Measurements from ENCODE around the gene SLC36A4. TPM values are rescaled to one million over a fixed set of nuclear protein-coding genes. Genes with fewer than 3 reads are reported as not detected.

SLC36A4 gene
- polyA plus RNA-seq, 4 donors: 0.45 to 4.9 (median 2.4) TPM

DNA sequence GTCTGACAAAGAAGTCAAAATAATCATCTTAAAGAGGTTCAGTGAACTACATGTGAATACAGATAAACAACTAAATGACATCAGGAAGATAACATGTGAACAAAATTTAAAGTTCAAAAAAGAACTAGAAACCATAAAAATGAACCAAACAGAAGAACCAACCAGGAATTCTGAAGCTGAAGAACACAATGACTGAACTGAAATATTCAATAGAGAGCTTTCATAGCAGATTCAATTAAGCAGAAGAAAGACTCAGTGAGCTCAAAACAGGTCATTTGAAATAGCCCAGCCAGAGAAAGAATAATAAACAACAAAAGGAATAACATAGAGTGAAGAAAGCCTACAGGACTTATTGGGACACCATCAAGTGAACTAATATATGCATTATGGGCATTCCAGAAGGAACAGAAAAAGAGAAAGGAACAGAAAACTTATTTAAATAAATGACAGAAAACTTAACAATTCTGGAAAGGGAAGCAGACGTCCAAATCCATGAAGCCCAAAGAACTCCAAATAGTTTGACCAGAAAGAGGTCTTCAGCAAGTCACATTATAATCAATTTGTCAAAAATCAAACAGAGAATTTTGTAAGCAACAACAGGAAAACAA lies 11.0 kb upstream of the SLC36A4 start:
- Histone ChIP-seq H3K27ac (ENCODE audit: low read depth in 1 of 3, low read length in 2 of 3) (no peak overlapping the region), H3K36me3 (ENCODE audit: control insufficient read depth in 3 of 3, insufficient read depth in 2 of 3, low read depth in 1 of 3, low read length in 3 of 3) (no peaks in the 10 kb centered on the region), H3K27me3 (ENCODE audit: control insufficient read depth in 3 of 3, insufficient read depth in 3 of 3, low read length in 3 of 3) (peaks cover 0 to 5% (median 0%) of the 10 kb centered on the region in 3 donors), H3K4me3 (ENCODE audit: low read depth in 1 of 3, low read length in 3 of 3) (no peak overlapping the region), H3K4me1 (ENCODE audit: control insufficient read depth in 3 of 3, insufficient read depth in 2 of 3, low read depth in 1 of 3, low read length in 2 of 3) (no peaks in the 10 kb centered on the region), H3K9me3 (ENCODE audit: control insufficient read depth in 2 of 2, insufficient read depth in 1 of 2, low read depth in 1 of 2, low read length in 1 of 2) (peaks cover 0 to 11% of the 10 kb centered on the region in 2 donors)
- FAIRE-seq (no peak), DNase-seq (no peak)
- WGBS, 3 donors: 71 to 85% (median 73%) methylated on average over 1 of the region's 1 CpG

DNA sequence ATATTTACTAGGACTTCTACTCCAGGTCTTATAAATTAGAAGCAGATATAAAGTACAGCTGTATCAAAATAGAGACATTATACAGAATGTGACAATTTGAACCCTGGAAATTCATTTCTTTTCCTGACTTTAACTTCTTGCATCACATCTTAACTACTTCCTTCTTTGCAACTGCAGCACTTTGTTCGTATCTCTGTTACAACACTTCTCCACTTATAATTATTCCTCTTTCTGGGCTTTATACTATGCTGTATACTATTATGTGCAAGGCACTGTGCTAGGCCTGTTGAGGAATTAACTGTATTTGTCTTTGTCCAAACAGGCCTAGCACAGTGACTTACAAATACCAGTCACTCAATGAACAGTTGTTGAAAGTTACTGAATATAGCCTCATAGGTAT lies 1.8 kb upstream of the SLC36A4 start:
- DNase-seq (no peak), FAIRE-seq (no peak)
- H3K27me3 ChIP-seq (ENCODE audit: control insufficient read depth in 3 of 3, insufficient read depth in 3 of 3, low read length in 3 of 3): peaks cover 0 to 3% (median 0%) of the 10 kb centered on the region in 3 donors
- no peak overlapping the region for H3K27ac ChIP-seq (ENCODE audit: low read depth in 1 of 3, low read length in 2 of 3)
- no peak overlapping the region for H3K4me3 ChIP-seq (ENCODE audit: low read depth in 1 of 3, low read length in 3 of 3)
- WGBS, 3 donors: 83 to 92% (median 90%) methylated on average over 1 of the region's 1 CpG
- no peaks in the 10 kb centered on the region for H3K9me3 ChIP-seq (ENCODE audit: control insufficient read depth in 2 of 2, insufficient read depth in 1 of 2, low read depth in 1 of 2, low read length in 1 of 2)
- no peaks in the 10 kb centered on the region for H3K36me3 ChIP-seq (ENCODE audit: control insufficient read depth in 3 of 3, insufficient read depth in 2 of 3, low read depth in 1 of 3, low read length in 3 of 3)
- no peaks in the 10 kb centered on the region for H3K4me1 ChIP-seq (ENCODE audit: control insufficient read depth in 3 of 3, insufficient read depth in 2 of 3, low read depth in 1 of 3, low read length in 2 of 3)

DNA sequence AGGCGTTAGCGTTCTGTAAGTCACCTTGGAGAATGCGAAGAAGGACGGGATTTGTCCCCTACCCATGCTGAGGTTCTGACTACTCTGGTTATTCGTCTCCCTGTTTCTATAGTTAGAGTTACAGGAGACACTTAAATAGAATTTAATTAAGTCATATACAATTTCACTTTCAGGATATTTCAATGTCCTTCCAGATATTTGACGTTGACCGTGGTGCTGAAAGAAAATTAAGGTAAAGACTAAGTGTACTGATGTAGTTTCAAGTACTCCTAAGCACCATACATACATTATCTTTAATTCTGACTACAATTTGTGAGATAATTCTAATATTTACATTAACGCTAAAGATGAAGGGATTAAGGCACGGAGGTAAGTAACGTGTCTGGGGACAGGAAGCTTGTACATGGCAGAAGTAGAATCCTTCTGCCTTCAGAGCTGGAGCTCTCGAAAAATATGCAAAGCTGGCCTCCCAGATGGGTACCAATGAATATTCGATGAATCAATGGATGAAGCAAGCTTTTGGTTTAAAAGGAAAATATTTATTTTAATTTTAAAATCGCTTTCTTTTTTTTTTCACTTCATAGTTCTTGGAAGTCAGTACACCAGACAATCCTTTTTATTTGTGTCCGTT lies 539 bp upstream of the SLC36A4 start:
- Histone ChIP-seq H3K36me3 (ENCODE audit: control insufficient read depth in 3 of 3, insufficient read depth in 2 of 3, low read depth in 1 of 3, low read length in 3 of 3) (no peaks in the 10 kb centered on the region), H3K4me1 (ENCODE audit: control insufficient read depth in 3 of 3, insufficient read depth in 2 of 3, low read depth in 1 of 3, low read length in 2 of 3) (no peaks in the 10 kb centered on the region), H3K9me3 (ENCODE audit: control insufficient read depth in 2 of 2, insufficient read depth in 1 of 2, low read depth in 1 of 2, low read length in 1 of 2) (no peaks in the 10 kb centered on the region), H3K27me3 (ENCODE audit: control insufficient read depth in 3 of 3, insufficient read depth in 3 of 3, low read length in 3 of 3) (peaks cover 0 to 3% (median 0%) of the 10 kb centered on the region in 3 donors), H3K27ac (ENCODE audit: low read depth in 1 of 3, low read length in 2 of 3) (peak overlapping the region in 2 of 3 donors; percentile 42 to 95), H3K4me3 (ENCODE audit: low read depth in 1 of 3, low read length in 3 of 3) (peak overlapping the region; percentile 68)
- DNase-seq: peak in 1 of 2 donors; percentile 7
- 16 to 20% (median 19%) methylated on average over 14 of the region's 14 CpGs for WGBS, 3 donors
- FAIRE-seq: no peak

DNA sequence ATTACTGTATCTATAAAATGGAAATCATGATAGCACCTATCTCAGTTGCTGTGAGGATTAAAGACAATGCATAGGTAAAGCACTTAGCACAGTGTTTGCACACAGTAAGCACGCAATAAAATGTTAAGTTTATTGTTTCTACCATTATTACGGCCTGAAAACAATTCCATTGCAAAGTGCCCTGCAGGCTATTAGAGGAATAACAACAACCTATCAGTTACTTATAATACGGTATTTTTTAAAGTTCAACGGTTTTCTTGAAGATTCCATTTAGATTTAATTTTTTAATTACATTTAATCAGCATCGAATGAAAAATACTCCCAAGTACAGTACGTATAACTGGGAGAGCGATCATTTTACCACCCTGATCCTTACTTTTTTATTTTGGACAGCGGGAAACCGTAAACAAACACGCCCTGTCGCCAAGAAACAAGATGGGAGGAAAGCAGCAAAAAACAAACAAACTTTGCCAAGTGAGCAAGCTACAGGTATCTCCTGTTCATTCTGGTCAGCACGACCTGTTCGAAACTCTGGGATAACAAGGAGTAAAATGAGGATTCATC lies 893 bp downstream of the SLC36A4 start:
- H3K27ac ChIP-seq (ENCODE audit: low read depth in 1 of 3, low read length in 2 of 3): peak overlapping the region in 2 of 3 donors; percentile 74 to 95
- 9 to 11% (median 9%) methylated on average over 13 of the region's 13 CpGs for WGBS, 3 donors
- no peak for FAIRE-seq
- no peaks in the 10 kb centered on the region for H3K4me1 ChIP-seq (ENCODE audit: control insufficient read depth in 3 of 3, insufficient read depth in 2 of 3, low read depth in 1 of 3, low read length in 2 of 3)
- H3K27me3 ChIP-seq (ENCODE audit: control insufficient read depth in 3 of 3, insufficient read depth in 3 of 3, low read length in 3 of 3): peaks cover 0 to 3% (median 0%) of the 10 kb centered on the region in 3 donors
- H3K4me3 ChIP-seq (ENCODE audit: low read depth in 1 of 3, low read length in 3 of 3): peak overlapping the region; percentile 68
- H3K36me3 ChIP-seq (ENCODE audit: control insufficient read depth in 3 of 3, insufficient read depth in 2 of 3, low read depth in 1 of 3, low read length in 3 of 3): no peaks in the 10 kb centered on the region
- DNase-seq: peak in 1 of 2 donors; percentile 4
- H3K9me3 ChIP-seq (ENCODE audit: control insufficient read depth in 2 of 2, insufficient read depth in 1 of 2, low read depth in 1 of 2, low read length in 1 of 2): no peaks in the 10 kb centered on the region

DNA sequence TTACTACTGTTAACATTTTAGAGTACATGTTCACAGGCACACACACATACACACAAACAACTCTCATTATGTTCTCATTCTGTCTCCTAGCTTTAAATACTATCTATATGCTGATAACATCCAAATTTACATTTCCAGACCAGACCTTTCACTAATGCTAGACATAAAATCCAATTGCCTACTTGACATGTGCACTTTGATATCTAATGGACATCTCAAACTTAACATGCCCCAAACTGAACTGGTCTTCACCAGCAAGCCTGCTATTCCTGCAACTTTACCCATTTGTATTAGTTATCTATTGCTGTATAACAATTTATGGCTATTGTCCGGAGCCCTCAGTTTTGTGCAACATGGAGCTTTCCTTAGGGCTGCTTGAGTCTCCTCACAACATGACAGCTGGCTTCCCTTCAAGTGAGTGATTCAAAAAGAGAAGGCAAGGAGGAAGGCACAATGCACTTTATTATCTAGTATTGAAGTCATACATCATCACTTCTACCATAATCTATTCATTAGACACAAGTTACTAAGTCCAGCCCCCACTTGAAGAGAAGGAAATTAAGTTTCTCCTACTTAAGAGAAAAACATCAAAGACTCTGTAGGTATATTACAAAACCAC lies 3.0 kb downstream of the SLC36A4 start:
- 88 to 100% (median 94%) methylated on average over 1 of the region's 1 CpG for WGBS, 3 donors
- Histone ChIP-seq H3K27me3 (ENCODE audit: control insufficient read depth in 3 of 3, insufficient read depth in 3 of 3, low read length in 3 of 3) (peaks cover 0 to 3% (median 0%) of the 10 kb centered on the region in 3 donors), H3K9me3 (ENCODE audit: control insufficient read depth in 2 of 2, insufficient read depth in 1 of 2, low read depth in 1 of 2, low read length in 1 of 2) (no peaks in the 10 kb centered on the region), H3K4me3 (ENCODE audit: low read depth in 1 of 3, low read length in 3 of 3) (no peak overlapping the region), H3K36me3 (ENCODE audit: control insufficient read depth in 3 of 3, insufficient read depth in 2 of 3, low read depth in 1 of 3, low read length in 3 of 3) (no peaks in the 10 kb centered on the region), H3K4me1 (ENCODE audit: control insufficient read depth in 3 of 3, insufficient read depth in 2 of 3, low read depth in 1 of 3, low read length in 2 of 3) (no peaks in the 10 kb centered on the region), H3K27ac (ENCODE audit: low read depth in 1 of 3, low read length in 2 of 3) (no peak overlapping the region)
- no peak for FAIRE-seq
- no peak for DNase-seq

DNA sequence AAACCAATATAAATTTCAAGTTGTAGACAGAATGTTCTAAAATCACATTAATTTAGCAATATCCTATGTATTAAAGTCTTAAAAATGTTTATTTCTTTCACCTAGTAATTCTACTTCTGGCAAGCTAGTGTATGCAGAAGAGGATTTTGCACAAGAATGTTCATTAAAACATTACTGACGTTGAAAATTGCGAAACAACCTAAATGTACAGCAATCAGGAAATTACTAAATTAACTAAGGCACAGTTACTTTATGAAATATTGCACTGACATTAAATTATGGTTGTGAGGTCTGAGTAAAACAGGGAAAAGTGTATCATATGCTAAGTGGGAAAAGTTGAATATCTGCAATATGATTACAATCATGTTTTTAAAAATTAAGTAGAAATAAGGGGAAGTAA lies 4.1 kb downstream of the SLC36A4 start:
- H3K4me1 ChIP-seq (ENCODE audit: control insufficient read depth in 3 of 3, insufficient read depth in 2 of 3, low read depth in 1 of 3, low read length in 2 of 3): no peaks in the 10 kb centered on the region

DNA sequence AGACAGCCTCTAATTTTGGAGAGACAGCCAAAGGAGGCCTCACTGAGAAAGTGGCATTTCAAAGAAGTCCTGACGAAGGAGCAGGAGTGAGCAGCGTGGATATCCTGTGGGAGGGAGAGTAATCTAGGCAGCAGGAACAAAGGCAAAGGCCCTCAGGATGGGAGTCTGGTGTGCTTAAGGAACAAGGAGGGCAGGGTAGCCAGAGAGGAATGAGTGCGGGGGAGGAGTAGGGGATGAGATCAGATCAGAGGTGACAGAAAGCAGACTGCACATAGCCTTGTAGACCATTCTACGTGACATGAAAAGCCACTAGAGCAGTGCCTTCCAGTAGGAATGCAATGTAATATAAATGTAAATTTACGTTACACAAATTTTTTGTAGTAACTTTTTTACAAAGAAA lies 5.6 kb downstream of the SLC36A4 start:
- FAIRE-seq (no peak), DNase-seq (no peak)
- Histone ChIP-seq H3K27me3 (ENCODE audit: control insufficient read depth in 3 of 3, insufficient read depth in 3 of 3, low read length in 3 of 3) (no peaks in the 10 kb centered on the region), H3K36me3 (ENCODE audit: control insufficient read depth in 3 of 3, insufficient read depth in 2 of 3, low read depth in 1 of 3, low read length in 3 of 3) (no peaks in the 10 kb centered on the region), H3K4me3 (ENCODE audit: low read depth in 1 of 3, low read length in 3 of 3) (no peak overlapping the region), H3K4me1 (ENCODE audit: control insufficient read depth in 3 of 3, insufficient read depth in 2 of 3, low read depth in 1 of 3, low read length in 2 of 3) (no peaks in the 10 kb centered on the region), H3K9me3 (ENCODE audit: control insufficient read depth in 2 of 2, insufficient read depth in 1 of 2, low read depth in 1 of 2, low read length in 1 of 2) (peaks cover 0 to 12% of the 10 kb centered on the region in 2 donors), H3K27ac (ENCODE audit: low read depth in 1 of 3, low read length in 2 of 3) (no peak overlapping the region)
- WGBS, 3 donors: 92 to 95% (median 94%) methylated on average over 5 of the region's 5 CpGs

More for the DNA sequence above, 4.1 kb downstream of the SLC36A4 start:
- Histone ChIP-seq H3K4me3 (ENCODE audit: low read depth in 1 of 3, low read length in 3 of 3) (no peak overlapping the region), H3K9me3 (ENCODE audit: control insufficient read depth in 2 of 2, insufficient read depth in 1 of 2, low read depth in 1 of 2, low read length in 1 of 2) (peaks cover 0 to 4% of the 10 kb centered on the region in 2 donors), H3K27ac (ENCODE audit: low read depth in 1 of 3, low read length in 2 of 3) (no peak overlapping the region), H3K27me3 (ENCODE audit: control insufficient read depth in 3 of 3, insufficient read depth in 3 of 3, low read length in 3 of 3) (peaks cover 0 to 3% (median 0%) of the 10 kb centered on the region in 3 donors), H3K36me3 (ENCODE audit: control insufficient read depth in 3 of 3, insufficient read depth in 2 of 3, low read depth in 1 of 3, low read length in 3 of 3) (no peaks in the 10 kb centered on the region)
- no peak for DNase-seq
- 78 to 90% (median 84%) methylated on average over 2 of the region's 2 CpGs for WGBS, 3 donors
- no peak for FAIRE-seq

DNA sequence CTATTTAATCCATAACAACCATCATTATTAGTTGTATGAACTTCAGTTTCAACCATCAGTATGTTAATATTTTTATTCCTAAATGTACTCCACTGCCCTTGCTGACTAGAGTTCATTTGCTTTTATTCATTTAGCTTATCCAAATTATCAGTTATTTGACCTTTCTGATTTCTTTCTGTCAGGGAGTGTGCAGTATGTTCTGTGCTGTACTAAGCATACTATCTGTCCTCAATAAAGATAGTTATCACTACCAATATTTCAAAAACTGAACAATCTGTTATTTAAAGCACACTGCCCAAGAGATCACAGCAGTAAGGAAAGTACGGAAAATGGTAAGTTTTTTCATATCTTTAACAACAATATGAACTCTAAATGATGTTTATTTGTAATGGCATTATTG lies 8.3 kb downstream of the SLC36A4 start:
- 92 to 100% (median 95%) methylated on average over 1 of the region's 1 CpG for WGBS, 3 donors
- FAIRE-seq: peak; percentile 5
- peaks cover 0 to 16% of the 10 kb centered on the region in 2 donors for H3K9me3 ChIP-seq (ENCODE audit: control insufficient read depth in 2 of 2, insufficient read depth in 1 of 2, low read depth in 1 of 2, low read length in 1 of 2)

More for the DNA sequence above, 8.3 kb downstream of the SLC36A4 start:
- no peaks in the 10 kb centered on the region for H3K4me1 ChIP-seq (ENCODE audit: control insufficient read depth in 3 of 3, insufficient read depth in 2 of 3, low read depth in 1 of 3, low read length in 2 of 3)
- no peak for DNase-seq
- H3K36me3 ChIP-seq (ENCODE audit: control insufficient read depth in 3 of 3, insufficient read depth in 2 of 3, low read depth in 1 of 3, low read length in 3 of 3): no peaks in the 10 kb centered on the region
- no peak overlapping the region for H3K4me3 ChIP-seq (ENCODE audit: low read depth in 1 of 3, low read length in 3 of 3)
- H3K27me3 ChIP-seq (ENCODE audit: control insufficient read depth in 3 of 3, insufficient read depth in 3 of 3, low read length in 3 of 3): no peaks in the 10 kb centered on the region
- H3K27ac ChIP-seq (ENCODE audit: low read depth in 1 of 3, low read length in 2 of 3): no peak overlapping the region

Measured in small intestine (tissue), 7 donors.